Esophagus squamous epithelium (tissue), 4 donors: ENCODE measurements around the gene GALNT17.

Source experiments
- POLR2A ChIP-seq, 4 donors: fragments of 450-650 bp; IDR thresholded peaks; one replicate each; pipeline ENCODE4 v1.6.1; 2017; ENCODE audit warnings: antibody characterized with exemption in 4 of 4, mild to moderate bottlenecking in 4 of 4, moderate library complexity in 3 of 4
- TF ChIP-seq, protein P1 (sequence below), 6 experiments: fragments of 450-650 bp in 4 of 6; fragments of 200-600 bp in 2 of 6; sonication (generic) in 2 of 6; IDR thresholded peaks; one replicate each; pipeline ENCODE4 v1.5.1; 2016 to 2019; ENCODE audit warnings: antibody characterized with exemption in 6 of 6, mild to moderate bottlenecking in 4 of 6, moderate library complexity in 4 of 6

DNA sequence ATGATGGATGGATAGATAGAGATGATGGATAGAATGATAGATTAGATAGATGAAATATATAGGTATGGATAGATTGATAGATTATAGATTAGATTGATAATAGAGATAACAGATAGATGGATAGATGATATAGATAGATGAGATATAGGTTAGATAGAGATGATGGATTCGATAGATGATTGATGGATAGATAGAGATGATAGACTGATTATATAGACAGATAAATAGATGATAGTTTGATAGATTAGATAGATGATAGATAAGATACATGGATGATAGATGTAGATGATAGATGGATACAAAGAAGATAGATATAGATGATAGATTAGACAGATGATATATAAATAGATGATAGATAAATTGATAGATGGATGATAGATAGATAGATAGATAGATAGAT lies 448.1 kb downstream of the GALNT17 start:
- TF ChIP-seq, protein P1, sequence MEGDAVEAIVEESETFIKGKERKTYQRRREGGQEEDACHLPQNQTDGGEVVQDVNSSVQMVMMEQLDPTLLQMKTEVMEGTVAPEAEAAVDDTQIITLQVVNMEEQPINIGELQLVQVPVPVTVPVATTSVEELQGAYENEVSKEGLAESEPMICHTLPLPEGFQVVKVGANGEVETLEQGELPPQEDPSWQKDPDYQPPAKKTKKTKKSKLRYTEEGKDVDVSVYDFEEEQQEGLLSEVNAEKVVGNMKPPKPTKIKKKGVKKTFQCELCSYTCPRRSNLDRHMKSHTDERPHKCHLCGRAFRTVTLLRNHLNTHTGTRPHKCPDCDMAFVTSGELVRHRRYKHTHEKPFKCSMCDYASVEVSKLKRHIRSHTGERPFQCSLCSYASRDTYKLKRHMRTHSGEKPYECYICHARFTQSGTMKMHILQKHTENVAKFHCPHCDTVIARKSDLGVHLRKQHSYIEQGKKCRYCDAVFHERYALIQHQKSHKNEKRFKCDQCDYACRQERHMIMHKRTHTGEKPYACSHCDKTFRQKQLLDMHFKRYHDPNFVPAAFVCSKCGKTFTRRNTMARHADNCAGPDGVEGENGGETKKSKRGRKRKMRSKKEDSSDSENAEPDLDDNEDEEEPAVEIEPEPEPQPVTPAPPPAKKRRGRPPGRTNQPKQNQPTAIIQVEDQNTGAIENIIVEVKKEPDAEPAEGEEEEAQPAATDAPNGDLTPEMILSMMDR (IDR thresholded peaks at IDR 0.05): no peak
- no peak for TF ChIP-seq POLR2A (IDR thresholded peaks at IDR 0.05)
